Prostate gland (tissue), 2 donors: ENCODE results near the gene AUTS2. TPM values are rescaled to one million over a fixed set of nuclear protein-coding genes. Genes with fewer than 3 reads are reported as not detected.

Source experiments
- DNase-seq: peaks from one replicate; pipeline ENCODE4 v3.0.0-alpha.2; 2019; ENCODE audit warnings: low spot score
- H3K27ac ChIP-seq, 2 donors: fragments of 200-600 bp; sonication (generic); 2 replicates each; pipeline ENCODE4 v1.5.1; 2017 to 2019
- H3K27me3 ChIP-seq: fragments of 200-600 bp; sonication (generic); replicated peaks from 2 replicates; pipeline ENCODE4 v1.5.1; 2019; ENCODE audit not compliant: insufficient read depth
- H3K36me3 ChIP-seq, 2 donors: fragments of 200-600 bp; sonication (generic); 1 replicate in 1 of 2; 2 replicates in 1 of 2; pipeline versions ENCODE4 v1.5.1 to v1.8.1; 2017 to 2019
- H3K4me1 ChIP-seq: fragments of 200-600 bp; sonication (generic); replicated peaks from 2 replicates; pipeline ENCODE4 v1.5.1; 2019
- H3K4me3 ChIP-seq, 2 donors: fragments of 200-600 bp; sonication (generic); 2 replicates each; pipeline ENCODE4 v1.5.1; 2017 to 2019
- H3K9me3 ChIP-seq: fragments of 200-600 bp; sonication (generic); 2 replicates; pipeline ENCODE4 v1.5.1; 2017
- CTCF ChIP-seq, 4 experiments: fragments of 200-600 bp in 2 of 4; fragments of 450-650 bp in 2 of 4; sonication (generic) in 2 of 4; IDR thresholded peaks; 1 replicate in 3 of 4; 2 replicates in 1 of 4; pipeline ENCODE4 v1.5.1; 2016 to 2019; ENCODE audit warnings: antibody characterized with exemption in 4 of 4, mild to moderate bottlenecking in 2 of 4, moderate library complexity in 2 of 4
- POLR2A ChIP-seq: fragments of 450-650 bp; IDR thresholded peaks from one replicate; pipeline ENCODE4 v1.6.1; 2016; ENCODE audit warnings: antibody characterized with exemption, mild to moderate bottlenecking
- POLR2AphosphoS5 ChIP-seq: sonication (generic); formaldehyde crosslinking; IDR thresholded peaks from one replicate; pipeline ENCODE4 v1.6.1; 2017; ENCODE audit warnings: antibody characterized with exemption
- WGBS: methylation state at CpG from one replicate; pipeline ENCODE4 v1.1.5; 2018; 5-methylcytosine and 5-hydroxymethylcytosine counted together
- intact Hi-C: fragments of 100-400 bp; cut with DNase I; formaldehyde crosslinking; loops from one replicate; pipeline ENCODE4 v1.14.2; 2022
- total RNA-seq, 2 donors: library from RNA; depleted of rRNA; stranded (reverse); fragments of >200 nt; gene quantifications; one replicate each; pipeline ENCODE4 v1.1.0, GENCODE V29; 2016

The AUTS2 gene
- total RNA-seq, 2 donors from 2014 or later, result 25.0 to 55.2 TPM

- Histone ChIP-seq H3K27me3 (no peaks in the 10 kb centered on the region), H3K4me3 (no peak overlapping the region), H3K4me1 (no peaks in the 10 kb centered on the region), H3K9me3 (no peaks in the 10 kb centered on the region), H3K27ac (no peak overlapping the region), H3K36me3 (no peaks in the 10 kb centered on the region)
- intact Hi-C loops, result no loop called here
- no peak for DNase-seq
- WGBS, result 58% methylated on average over 4 of the region's 4 CpGs
- TF ChIP-seq POLR2AphosphoS5 (no peak), POLR2A (no peak), CTCF (IDR thresholded peaks at IDR 0.05) (no peak)
Observed at GRCh38 chr7:69864822-69865221, 266.5 kb downstream of the AUTS2 start.

- intact Hi-C loops, result no loop called here
- Histone ChIP-seq H3K4me3 (no peak overlapping the region), H3K9me3 (no peaks in the 10 kb centered on the region), H3K27me3 (no peaks in the 10 kb centered on the region), H3K36me3 (no peaks in the 10 kb centered on the region), H3K27ac (no peak overlapping the region), H3K4me1 (no peaks in the 10 kb centered on the region)
- TF ChIP-seq POLR2A, result no peak
- no peak for TF ChIP-seq CTCF (IDR thresholded peaks at IDR 0.05)
- no peak for TF ChIP-seq POLR2AphosphoS5
- no peak for DNase-seq
- 93% methylated on average over 4 of the region's 4 CpGs for WGBS
Observed at GRCh38 chr7:69868921-69869320, 270.6 kb downstream of the AUTS2 start.

DNA sequence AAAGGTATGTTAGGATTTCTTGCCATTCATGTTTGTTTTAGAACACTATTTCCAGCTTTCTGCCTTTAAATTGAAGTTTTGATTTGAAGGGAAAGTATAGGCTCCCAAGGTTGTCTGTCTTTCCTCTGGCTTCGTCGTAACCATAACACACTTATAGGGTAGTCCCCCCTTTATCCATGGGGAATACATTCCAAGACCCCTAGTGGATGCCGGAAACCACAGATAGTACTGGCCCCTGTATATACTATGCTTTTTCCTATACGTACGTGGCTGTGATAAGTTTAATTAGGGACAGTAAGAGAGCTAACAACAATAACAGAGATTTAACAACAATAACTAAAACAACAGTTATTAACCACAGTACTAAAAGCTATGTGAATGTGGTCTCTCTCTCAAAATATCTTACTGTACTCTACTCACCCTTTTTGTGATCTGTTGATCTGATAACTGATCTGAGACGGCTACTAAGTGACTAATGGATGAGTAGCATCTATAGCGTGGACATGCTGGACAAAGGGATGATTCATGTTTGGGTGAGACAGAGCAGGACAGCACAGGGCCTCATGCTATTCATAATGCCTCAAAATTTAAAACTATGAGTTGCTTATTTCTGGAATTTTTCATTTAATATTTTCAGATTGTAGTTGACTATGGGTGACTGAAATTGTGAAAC, 273.1 kb downstream of the AUTS2 start:
- no peak for DNase-seq
- 82% methylated on average over 7 of the region's 7 CpGs for WGBS
- Histone ChIP-seq H3K4me1 (no peaks in the 10 kb centered on the region), H3K27me3 (no peaks in the 10 kb centered on the region), H3K9me3 (no peaks in the 10 kb centered on the region), H3K36me3 (no peaks in the 10 kb centered on the region), H3K27ac (no peak overlapping the region), H3K4me3 (no peak overlapping the region)
- TF ChIP-seq POLR2A (no peak), CTCF (IDR thresholded peaks at IDR 0.05) (no peak)
- intact Hi-C loops, result no loop called here

- no peaks in the 10 kb centered on the region for H3K36me3 ChIP-seq
- 76% methylated on average over 9 of the region's 9 CpGs for WGBS
- intact Hi-C loops, result no loop called here
- TF ChIP-seq POLR2AphosphoS5, result no peak
- no peak for TF ChIP-seq POLR2A
- no peak for TF ChIP-seq CTCF (IDR thresholded peaks at IDR 0.05)
- no peak for DNase-seq
- H3K4me1 ChIP-seq, result no peaks in the 10 kb centered on the region
- no peak overlapping the region for H3K27ac ChIP-seq
- H3K27me3 ChIP-seq, result no peaks in the 10 kb centered on the region
- no peaks in the 10 kb centered on the region for H3K9me3 ChIP-seq
- H3K4me3 ChIP-seq, result no peak overlapping the region
Observed at GRCh38 chr7:69871886-69872569, 273.8 kb downstream of the AUTS2 start.

DNA sequence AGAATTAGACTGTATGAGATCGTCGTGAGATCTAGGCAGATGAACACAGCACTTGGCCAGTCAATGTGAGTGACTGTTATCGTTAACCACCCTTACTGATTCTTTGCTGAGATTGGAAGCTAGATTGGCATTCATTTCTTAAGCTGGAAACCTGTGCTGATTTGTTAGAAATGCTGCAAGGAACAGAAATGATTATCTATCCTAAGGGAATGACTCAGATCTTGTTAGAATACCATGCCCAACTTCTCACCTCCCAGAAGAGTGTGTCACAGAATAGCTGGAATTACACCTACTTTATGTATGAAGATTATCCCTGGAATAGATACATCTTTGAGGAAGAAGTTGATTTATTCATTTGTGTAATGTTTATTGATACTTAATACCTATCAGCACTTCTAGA, 275.2 kb downstream of the AUTS2 start:
- Histone ChIP-seq H3K27me3 (no peaks in the 10 kb centered on the region), H3K36me3 (no peaks in the 10 kb centered on the region), H3K9me3 (no peaks in the 10 kb centered on the region), H3K4me3 (no peak overlapping the region), H3K4me1 (no peaks in the 10 kb centered on the region), H3K27ac (no peak overlapping the region)
- DNase-seq, result no peak
- WGBS, result 79% methylated on average over 3 of the region's 3 CpGs
- no peak for TF ChIP-seq CTCF (IDR thresholded peaks at IDR 0.05)
- TF ChIP-seq POLR2AphosphoS5, result no peak
- TF ChIP-seq POLR2A, result no peak
- intact Hi-C loops, result no loop called here
